AG08395 (cell line): ENCODE results near the gene NEURL1.
A peak's percentile ranks its signal among the peaks of the same experiment; 100 is the strongest.

Source experiments
- DNase-seq: peaks from one replicate; pipeline ENCODE4 v3.0.0; 2012; ENCODE audit warnings: mixed read lengths, low spot score

The NEURL1 gene

DNA sequence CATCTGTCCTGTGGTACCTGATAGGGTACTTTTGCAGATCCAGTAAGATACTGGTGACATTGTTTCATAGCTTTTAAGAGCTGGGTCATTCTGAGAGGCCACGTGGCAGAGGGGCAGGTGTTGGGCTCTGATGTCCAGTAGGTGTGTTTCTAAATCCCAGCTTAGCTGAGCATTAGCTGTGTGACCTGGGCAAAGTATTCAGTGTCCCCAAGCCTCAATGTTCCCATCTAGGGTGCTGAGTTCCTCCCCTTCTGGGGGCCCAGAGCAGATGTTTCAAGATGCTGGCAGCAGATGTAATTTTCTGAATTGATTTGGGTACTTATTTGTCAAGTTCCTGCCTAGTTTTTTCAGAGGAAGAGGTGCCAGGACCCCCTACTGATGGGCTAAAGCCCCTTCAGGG lies 52.9 kb downstream of the NEURL1 start:
- no peak for DNase-seq

DNA sequence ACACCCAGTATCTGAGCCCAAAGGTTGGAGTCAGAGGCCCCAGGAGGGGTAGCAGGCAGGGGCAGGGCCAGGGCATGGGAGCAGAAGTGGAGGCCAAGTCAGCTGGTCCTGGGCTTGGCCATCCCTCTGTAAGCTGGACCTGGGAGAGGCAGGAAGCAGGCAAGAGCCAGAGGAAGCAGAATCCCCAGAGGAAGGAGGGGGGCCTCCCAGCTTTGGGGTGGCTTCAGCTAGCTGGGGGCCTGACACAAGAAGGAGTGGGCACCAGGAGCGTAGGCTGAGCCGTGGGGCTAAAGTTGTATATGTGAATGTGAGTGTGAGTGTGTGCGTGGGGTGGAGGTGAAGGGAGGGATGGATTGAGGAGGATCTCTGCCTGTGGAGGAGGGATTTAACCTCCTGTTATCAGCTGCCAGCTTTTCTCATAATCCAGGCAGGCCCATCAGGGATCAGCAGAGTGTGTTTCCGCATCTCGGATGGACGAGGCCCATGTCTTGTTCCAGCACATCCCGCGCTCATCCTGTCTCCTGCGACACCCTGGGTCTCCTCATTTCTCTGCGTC lies 54.0 kb downstream of the NEURL1 start:
- no peak for DNase-seq

DNA sequence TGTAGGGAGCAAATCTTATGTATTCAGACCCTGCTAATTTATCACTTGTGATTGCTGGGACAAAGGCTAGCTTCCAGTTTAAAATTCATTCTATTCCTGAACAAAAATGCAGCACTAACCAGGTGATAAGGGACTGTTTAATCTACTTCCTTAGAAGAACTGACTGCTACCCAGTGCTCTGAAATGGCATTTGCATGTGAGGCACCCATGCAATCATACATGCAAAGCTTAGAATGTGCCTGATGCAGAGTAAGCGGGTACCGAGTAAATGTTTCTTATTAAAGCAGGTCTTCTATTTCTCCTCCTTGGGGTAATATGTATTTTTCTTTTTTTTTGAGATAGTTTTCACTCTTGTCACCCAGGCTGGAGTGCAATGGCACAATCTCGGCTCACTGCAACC lies 54.5 kb downstream of the NEURL1 start:
- no peak for DNase-seq

DNA sequence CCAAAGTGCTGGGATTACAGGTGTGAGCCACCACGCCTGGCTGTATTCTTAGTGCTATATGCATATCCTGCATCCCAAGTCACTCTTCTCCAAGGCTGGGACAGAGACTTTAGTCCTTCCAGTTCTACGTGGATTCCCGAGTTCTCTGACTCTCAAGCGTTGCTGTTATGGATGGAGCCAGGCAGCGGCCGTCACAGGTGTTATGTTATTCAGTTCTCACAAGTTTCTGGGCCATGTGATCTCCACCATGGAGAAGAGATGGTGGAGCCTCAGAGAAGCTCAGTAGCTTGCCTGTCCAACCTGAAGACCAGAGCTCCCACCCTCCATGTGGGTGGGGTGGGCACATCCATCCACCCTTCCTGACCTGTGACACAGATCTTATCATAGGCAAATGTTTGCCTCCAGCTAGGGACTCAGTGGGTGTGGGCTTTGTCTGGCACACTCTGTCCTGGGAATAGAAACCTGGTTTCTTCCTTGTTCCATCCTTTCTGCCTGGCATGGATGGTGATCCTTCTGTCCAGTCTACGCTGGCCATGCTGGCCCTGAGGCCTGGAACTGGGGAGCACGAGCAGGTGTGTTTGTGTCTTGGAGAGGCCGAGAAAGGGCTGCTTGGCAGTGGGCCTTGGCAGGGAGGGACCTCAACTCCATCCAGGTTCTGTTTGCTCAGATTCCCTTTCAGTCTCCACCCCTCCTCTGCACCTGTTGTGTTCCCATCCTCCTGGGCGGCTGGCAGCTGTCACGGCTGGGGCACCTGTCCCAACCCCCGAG lies 55.3 kb downstream of the NEURL1 start:
- no peak for DNase-seq

DNA sequence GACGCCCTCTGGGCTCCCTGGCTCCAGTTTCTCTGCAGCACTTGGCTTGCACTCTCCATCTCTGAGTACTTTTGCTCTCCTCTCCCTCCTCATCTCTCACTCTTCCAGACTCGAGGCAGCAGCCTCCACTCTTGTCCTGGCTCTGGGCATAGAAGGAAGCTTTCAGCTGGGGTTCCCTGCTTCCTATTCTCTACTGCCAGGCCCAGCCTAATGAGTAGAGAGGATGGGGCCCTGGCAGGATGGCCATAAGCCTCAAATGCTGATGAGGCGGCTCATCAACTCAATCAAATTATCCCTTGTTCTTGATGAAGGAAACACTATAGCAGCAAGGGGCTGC lies 55.8 kb downstream of the NEURL1 start:
- DNase-seq = no peak

DNA sequence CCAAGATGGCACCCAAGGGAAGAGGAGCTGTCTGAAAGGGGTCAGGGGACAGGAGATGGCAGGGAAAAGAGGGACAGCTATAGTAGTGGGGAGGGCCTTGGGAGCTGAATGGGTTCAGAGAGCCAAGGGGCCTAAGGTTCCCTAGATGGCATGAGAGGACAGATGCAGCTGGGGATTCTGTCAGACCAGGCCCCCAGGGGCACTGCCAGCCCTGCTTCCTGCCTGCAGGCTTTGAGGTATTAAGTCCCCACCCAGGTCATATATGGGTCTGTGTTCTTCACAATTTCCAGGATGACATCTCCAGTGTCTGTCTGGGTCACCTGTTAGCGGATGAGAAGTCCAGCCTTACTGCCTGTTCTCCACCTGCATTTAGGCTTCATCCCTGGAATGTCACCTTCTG lies 56.7 kb downstream of the NEURL1 start:
- no peak for DNase-seq

DNA sequence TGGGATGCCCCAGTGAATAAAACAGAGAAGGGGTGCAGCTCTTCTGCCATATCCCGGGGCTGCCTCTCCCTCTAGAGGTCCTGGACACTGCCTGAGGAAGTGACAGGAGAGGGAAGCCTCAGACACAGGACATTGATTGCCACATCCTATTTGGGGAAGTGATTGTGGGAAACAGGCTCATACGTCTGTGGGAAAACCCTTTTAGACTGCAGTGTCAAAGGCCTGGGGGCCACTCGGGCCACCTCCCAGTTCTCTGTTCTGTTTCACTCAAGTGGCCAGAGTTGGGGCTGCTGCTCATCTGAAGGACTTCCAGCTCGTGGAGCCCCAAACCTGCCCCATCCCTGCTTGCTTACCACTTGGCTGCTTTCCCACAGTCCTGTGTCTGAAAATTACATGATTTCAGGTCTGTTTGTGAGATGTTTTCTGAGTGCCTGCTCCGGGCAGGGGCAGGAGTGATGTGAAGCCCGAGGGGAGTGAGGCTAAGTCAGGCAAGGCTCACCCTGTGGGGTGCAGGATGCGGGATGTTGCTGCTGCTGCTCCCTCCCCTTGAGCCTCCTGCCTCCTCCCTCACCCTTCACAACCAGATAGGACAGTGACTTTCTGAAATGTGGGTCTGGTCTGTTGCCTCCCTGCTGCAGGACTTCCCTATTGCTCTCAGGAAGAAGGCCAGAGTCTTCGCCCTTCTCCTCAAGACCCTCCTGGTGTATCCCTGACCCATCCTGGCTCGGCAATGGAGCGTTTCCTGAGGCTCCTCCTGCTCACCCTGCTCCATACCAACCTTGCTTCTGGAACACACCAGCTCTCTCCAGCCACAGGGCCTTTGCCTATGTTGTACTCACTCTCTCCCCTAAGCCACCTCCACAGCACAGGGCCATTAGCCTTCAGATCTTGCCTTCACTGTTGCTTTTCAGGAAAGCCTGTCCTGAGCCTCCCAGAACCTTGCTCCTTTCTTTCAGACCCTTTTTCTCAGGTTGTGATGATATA lies 58.4 kb downstream of the NEURL1 start:
- DNase-seq = no peak

DNA sequence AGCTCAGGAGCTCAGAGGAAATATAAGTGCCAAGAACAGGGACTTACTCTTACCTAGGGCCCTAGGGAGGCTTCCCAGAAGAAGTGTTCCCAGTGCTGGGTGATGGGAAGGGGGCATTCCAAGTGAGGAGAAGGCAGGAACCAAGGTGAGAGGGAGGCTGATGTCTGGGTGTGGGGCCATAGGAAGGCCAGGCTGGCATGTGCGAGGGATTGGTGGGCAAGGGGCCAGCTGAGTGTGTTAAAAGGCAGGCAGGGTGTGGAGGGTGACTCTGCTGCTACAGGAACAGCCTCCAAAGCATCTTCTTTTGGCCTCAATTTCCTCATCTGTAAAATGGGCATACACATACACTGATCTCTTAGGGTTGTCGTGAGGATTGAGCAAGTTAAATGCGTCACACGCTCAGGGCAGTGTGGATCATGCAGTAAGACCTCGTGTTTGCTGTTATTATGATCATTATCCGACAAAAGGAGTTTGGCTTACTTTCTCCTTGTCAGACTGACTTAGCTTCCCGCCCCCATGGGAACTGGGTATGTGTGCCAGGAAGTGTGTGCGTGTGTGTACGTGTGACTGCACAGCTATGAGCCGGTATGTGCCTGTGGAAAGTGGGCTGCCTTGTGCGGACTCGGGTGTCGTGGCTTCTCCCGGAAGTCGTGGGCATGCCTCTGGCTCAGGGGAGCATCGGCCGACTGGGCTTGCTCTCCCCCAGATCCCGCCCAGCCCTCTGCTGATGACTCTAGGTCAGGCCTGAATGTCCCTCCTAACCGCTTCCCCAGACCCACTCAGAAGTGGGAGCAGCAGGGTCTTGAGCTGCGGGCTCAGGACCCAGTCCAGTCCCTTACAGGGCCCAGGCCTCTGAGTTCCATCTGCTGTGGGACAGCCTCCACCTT lies 59.6 kb downstream of the NEURL1 start:
- DNase-seq = no peak

DNA sequence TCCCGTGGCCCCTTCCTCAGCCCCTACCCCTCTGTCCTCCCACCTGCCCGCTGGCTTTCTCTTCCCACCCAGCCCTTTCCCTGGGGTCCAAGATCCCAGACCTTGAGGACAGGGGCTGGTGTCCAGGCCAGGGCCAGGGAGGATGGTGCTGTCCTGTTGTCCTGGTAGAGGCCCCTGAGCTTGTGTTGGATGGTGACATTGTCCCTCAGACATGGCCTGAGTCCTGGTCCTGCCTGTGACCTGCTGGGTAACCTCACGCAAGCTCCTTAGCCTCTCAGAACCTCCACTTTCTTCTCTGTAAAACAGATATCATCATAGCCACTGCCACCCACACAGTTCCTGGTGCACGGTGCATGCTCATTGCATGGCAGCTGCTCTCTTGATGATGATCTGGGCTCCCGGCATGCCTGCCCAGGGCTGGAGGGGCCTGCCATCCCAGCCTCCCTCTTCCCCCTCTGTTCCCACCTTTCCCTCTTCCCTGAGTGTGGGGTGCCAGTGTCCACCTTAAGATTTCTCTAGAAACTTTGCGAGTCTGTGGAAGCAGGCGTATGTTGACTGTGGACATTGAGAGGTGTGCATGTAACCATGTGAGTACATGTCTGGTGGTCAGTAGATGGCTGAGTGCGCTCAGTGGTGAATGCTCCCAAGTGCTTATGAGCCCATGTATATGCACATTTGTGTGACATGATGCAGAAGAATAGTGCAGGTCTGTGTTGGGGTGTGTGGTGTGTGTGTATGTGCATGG lies 60.4 kb downstream of the NEURL1 start:
- DNase-seq = no peak

DNA sequence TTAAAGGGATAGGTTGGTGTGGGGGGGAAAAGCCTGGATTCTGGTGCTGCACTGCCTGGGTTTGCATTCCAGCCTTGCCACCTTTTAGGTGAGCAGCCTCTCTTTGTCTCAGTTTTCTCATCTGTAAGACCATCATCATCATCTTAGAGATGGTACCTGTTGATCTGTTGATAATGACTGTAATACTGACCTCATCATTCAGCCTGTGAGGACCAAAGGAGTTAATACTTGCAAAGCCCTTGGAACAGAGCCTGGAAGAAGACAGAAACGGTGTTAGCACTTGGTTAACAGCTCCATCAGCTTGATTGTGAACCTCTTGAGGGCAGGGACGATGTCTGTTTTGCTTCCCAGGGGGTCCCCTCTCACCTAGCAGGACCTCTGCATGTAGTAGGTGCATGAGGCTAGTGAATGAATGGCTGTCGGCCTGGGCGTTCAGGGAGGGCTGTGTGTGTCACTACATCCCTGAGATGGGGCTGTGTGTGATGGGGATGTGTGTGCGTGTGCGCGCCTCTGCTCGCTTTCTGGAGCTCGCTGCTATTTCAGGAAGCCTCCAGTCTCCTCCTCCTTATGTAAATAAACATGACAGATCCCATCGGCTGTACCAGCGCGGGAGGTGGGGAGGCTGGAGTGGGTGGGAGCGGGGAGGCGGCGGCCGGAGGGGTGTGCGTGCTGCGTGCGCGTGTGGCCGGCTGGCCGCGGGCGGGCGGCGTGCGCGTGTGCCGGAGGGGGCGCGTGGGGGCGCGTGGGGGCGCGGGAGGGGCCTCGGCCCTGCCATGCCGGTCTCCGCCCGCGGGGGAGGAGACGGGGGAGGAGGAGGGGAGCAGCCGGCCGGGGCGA lies 61.2 kb downstream of the NEURL1 start:
- peak; percentile 75 for DNase-seq

DNA sequence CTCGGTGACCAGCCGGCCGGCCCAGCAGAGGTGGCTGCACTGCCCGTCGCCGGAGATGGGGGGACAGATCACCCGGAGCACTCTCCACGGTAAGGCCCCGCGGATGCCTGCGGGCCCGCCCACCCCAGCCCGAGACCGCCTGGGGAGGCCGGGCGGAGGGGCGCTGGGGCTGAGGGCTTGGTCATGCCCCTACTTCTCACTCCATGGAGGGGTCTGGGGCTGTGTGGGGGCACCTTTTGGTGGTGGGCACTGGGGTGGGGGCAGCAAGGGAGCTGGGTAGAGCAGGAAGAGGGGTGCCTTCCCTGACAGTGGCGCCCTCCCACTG lies 61.8 kb downstream of the NEURL1 start:
- DNase-seq = no peak

DNA sequence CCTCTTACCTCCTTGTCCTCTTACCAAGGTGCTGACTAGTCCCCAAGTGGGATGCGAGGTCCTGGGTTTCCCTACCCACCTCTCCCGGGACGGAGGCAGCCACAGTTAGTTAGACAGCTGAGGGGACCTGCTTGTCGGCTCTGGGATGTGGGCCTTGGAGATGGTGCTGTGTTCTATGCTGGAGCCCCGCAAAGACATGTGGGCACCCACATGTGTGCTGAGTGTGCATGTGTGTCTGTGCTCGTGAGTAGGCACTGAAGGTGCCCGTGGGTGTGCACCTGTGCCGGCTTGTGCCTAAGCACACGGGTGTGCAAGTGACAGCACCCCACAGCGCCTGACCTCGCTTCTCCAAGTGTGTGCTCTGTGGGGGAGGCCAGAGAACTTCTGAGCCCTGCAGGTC lies 62.2 kb downstream of the NEURL1 start:
- no peak for DNase-seq

DNA sequence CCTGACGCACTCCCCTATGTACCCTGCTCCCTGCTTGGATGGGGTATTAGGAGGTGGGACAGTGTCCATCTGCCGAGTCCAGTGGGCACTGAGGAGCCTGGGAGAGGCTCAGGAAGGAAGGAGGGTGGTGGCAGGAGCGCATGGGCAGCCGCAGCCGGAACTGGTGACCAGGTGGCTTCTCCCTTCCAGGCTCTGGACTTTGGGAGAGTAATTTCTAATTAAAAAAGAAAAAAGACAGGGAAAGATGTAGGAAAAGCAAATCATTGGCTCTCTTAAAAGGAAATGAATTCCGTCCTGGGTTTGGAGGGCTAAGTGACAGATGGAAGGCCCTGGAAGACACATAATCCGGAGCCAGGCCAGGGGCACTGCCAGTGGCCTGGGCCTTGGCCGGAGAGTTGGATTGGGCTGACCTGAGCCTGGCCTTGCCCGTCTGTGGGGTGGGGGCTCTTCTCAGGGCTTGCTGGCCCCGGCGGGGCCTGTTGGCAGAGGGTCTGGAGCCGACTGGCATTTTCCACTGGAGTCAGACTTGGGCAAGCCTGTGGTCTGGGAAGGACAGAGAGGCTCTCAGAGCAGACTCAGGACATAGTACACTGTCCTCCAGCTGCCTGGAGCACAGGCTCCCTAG lies 63.0 kb downstream of the NEURL1 start:
- no peak for DNase-seq

DNA sequence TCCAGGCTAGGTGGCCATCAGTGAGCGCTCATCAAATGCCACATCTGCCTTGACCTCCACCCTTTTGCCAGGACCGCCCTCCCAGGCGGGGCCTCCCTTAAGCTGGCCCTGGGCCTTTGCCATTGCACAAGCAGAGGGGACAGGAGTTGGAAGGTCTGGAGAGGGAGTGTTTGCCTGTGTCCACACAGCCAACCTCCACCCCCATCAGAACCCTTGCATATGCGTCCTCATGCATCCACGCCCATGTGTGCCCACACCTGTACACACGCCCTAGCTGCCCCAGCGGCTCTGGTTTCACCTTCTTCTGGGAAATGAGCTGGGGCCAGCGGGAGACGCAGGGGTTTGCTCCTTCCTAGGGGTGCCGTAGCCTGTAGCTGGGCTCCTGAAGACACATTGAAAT lies 64.0 kb downstream of the NEURL1 start:
- DNase-seq = no peak

DNA sequence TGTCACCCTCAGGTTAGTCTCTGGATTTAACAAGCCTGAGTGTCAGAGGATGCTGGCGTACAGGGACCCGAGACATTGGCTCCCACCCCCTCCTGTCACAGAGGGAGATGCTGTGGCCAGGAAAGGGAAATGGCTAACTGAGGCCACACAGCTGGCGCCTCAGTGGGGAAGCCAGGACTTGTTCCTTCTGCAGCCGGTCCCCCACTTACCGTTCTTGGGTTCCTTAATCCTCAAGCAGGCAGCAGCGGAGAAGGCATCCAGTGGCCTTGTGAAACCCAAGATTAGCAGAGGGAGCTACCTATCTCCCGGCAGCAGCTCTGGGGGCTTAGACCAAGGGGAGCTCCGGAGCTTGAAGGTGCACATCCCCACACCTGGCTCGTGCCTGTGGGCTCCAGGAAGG lies 65.4 kb downstream of the NEURL1 start:
- no peak for DNase-seq

DNA sequence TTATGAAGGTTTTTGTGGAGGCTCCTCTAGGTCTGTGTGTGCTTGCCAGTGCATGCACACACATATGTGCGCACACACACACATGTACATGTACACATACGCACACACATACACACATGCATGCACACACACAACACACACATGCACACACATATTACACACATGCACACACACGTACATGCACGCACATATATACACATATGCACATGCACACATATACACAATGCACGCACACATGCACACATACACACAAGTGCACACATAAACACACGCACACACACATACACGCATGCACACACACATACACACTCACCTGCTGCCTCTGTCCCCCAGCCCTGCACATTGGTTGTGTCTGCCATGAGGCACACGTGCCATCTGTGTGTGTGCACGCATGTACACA lies 66.3 kb downstream of the NEURL1 start:
- DNase-seq = no peak

DNA sequence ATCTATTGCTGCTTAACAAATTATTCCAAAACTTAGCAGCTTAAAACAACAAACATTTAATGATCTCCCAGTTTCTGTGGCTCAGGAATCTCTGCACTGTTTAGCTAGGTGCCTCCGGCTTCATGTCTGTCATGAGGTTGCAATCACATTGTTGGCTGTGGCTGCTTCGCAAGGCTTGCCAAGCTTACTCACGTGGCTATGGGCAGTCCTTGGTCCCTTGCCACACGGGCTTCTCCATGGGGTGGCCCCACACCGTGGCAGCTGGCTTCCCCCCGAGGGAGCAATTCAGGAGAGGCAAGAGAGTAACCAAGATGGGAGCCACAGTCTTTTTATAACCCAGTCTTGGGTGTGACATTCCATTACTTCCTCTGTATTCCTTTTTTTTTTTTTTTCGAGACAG lies 67.4 kb downstream of the NEURL1 start:
- DNase-seq = no peak

DNA sequence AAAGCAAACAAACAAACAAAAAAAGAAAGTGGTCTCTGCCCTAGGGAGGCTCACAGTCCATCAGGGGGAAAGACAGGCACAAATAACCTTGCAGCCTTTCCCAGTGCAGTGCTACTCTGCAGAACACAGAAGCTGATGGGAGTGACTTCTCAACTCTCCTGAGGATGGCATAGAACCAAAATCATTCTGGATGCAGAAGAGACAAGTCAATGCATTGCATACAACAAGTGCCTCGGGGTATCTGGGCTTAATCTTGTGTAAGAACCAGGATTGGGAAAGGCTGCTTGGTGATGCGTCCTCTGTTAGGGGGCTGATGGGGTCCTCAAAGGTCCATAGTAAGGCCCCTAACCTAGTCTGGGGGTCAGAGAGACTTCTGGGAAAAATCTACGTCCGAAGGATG lies 68.9 kb downstream of the NEURL1 start:
- no peak for DNase-seq

DNA sequence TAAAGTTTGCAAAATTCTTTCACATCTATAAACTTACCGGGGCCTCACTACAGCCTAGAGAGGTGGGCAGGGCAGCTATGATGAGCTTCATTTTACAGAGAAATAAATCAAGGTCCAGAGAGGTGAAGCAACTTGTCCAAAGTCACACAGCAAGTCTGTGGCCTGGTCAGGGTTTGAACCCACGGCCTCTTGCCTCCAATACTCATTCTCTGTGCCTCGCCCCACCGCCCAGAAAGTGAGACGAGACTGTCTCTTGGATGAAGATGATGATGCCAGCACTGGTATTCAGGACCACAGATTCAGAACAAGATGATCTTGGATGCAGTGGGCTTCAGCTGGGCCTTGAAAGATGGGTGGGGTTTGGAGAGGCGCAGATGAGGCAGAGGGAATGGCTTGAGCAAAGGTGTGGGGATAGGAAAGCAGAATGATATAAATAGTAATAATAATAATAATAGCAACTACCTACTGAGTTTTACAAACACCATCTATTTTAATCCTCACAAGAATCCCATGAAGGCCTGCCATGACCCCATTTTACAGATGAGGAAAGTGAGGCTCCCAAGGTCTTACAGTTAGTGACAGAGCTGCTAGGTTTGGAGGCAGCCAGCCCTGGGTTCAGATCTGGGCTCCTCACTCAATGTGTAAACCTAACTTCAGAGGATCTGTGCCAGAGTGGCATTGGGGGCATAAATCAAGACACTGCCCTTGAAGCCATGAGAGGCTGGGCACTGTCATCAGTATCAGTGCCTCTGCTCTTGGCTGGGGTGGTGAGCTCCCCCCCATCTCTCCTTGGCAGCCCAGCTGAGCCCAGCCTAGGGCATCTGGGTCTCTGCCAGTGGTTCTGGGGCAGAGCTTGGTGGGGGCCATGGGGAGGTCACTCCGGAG lies 70.0 kb downstream of the NEURL1 start:
- DNase-seq = no peak
